ENCODE measurements around the gene MEI1.

DNA sequence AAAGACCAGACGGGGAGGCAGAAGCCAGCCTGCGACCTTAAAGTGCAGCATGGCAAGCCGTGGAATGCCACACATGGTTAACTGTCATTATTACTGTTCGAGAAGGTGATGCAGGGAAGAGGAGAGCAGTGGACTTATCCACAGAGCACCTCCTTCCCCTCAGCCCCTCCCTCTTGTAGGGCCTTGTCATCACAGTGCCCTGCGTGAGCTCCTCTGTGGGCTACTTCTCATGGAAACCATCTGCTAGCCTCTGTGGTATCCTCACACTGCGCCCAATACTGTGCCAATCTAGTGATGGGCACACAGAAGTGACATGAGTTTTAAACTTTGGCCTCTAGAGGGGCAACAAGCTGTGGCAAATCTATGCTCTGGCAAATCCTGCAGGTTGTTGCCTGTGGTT is 83.0 kb downstream of the MEI1 start:
- TF ChIP-seq, protein P1, sequence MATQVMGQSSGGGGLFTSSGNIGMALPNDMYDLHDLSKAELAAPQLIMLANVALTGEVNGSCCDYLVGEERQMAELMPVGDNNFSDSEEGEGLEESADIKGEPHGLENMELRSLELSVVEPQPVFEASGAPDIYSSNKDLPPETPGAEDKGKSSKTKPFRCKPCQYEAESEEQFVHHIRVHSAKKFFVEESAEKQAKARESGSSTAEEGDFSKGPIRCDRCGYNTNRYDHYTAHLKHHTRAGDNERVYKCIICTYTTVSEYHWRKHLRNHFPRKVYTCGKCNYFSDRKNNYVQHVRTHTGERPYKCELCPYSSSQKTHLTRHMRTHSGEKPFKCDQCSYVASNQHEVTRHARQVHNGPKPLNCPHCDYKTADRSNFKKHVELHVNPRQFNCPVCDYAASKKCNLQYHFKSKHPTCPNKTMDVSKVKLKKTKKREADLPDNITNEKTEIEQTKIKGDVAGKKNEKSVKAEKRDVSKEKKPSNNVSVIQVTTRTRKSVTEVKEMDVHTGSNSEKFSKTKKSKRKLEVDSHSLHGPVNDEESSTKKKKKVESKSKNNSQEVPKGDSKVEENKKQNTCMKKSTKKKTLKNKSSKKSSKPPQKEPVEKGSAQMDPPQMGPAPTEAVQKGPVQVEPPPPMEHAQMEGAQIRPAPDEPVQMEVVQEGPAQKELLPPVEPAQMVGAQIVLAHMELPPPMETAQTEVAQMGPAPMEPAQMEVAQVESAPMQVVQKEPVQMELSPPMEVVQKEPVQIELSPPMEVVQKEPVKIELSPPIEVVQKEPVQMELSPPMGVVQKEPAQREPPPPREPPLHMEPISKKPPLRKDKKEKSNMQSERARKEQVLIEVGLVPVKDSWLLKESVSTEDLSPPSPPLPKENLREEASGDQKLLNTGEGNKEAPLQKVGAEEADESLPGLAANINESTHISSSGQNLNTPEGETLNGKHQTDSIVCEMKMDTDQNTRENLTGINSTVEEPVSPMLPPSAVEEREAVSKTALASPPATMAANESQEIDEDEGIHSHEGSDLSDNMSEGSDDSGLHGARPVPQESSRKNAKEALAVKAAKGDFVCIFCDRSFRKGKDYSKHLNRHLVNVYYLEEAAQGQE (IDR thresholded peaks at IDR 0.05; ENCODE audit: borderline replicate concordance) = no peak
- TF ChIP-seq, protein P1 (CRISPR knock-in tag; IDR thresholded peaks at IDR 0.05; ENCODE audit: low read depth) = no peak
- TF ChIP-seq EP300 (IDR thresholded peaks at IDR 0.05; ENCODE audit: low read length) = no peak
- no peak for TF ChIP-seq FOXA1 (IDR thresholded peaks at IDR 0.05; ENCODE audit: borderline replicate concordance)
- TF ChIP-seq MXD1 (CRISPR knock-in tag; IDR thresholded peaks at IDR 0.05; ENCODE audit: borderline replicate concordance, poor library complexity, severe bottlenecking) = no peak
- TF ChIP-seq RAD21 (CRISPR knock-in tag; conservative IDR thresholded peaks at IDR 0.05 in 1 of 2, IDR thresholded peaks at IDR 0.05 in 1 of 2) = no peak
- TF ChIP-seq FUS (optimal IDR thresholded peaks at IDR 0.05; ENCODE audit: low read depth, low read length) = no peak
- no peak for TF ChIP-seq SMAD3 (CRISPR knock-in tag; conservative IDR thresholded peaks at IDR 0.05)
- TF ChIP-seq, protein P2, sequence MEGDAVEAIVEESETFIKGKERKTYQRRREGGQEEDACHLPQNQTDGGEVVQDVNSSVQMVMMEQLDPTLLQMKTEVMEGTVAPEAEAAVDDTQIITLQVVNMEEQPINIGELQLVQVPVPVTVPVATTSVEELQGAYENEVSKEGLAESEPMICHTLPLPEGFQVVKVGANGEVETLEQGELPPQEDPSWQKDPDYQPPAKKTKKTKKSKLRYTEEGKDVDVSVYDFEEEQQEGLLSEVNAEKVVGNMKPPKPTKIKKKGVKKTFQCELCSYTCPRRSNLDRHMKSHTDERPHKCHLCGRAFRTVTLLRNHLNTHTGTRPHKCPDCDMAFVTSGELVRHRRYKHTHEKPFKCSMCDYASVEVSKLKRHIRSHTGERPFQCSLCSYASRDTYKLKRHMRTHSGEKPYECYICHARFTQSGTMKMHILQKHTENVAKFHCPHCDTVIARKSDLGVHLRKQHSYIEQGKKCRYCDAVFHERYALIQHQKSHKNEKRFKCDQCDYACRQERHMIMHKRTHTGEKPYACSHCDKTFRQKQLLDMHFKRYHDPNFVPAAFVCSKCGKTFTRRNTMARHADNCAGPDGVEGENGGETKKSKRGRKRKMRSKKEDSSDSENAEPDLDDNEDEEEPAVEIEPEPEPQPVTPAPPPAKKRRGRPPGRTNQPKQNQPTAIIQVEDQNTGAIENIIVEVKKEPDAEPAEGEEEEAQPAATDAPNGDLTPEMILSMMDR (IDR thresholded peaks at IDR 0.05 in 2 of 3, conservative IDR thresholded peaks at IDR 0.05 in 1 of 3; ENCODE audit: insufficient read depth in 2 of 3, low read depth in 1 of 3, low read length in 3 of 3) = no peak
- no peak for TF ChIP-seq KLF6 (CRISPR knock-in tag; IDR thresholded peaks at IDR 0.05; ENCODE audit: borderline replicate concordance)

Measured in K562 (cell line).